ENCODE results near the gene KRT20.
"Not testable (repeated sequence)": the region's sequence is repeated elsewhere in the genome, so short reads cannot be mapped to it uniquely, and the experiment has no call there.

DNA sequence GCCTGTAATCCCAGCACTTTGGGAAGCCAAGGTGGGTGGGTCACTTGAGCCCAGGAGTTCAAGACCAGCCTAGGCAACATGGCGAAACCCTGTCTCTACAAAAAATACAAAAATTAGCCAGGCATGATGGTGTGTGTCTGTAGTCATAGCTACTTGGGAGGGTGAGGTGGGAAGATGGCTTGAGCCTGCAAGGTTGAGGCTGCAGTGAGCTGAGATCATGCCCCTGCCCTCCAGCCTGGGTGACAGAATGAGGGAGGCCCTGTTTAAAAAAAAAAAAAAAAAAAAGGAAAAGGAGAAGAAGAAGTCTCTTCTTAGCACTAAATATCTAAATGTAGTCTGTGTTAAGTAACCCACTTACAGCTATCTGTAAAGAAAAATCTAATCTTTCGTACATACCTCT is 32.1 kb upstream of the KRT20 start:
- TF ChIP-seq, protein P1, sequence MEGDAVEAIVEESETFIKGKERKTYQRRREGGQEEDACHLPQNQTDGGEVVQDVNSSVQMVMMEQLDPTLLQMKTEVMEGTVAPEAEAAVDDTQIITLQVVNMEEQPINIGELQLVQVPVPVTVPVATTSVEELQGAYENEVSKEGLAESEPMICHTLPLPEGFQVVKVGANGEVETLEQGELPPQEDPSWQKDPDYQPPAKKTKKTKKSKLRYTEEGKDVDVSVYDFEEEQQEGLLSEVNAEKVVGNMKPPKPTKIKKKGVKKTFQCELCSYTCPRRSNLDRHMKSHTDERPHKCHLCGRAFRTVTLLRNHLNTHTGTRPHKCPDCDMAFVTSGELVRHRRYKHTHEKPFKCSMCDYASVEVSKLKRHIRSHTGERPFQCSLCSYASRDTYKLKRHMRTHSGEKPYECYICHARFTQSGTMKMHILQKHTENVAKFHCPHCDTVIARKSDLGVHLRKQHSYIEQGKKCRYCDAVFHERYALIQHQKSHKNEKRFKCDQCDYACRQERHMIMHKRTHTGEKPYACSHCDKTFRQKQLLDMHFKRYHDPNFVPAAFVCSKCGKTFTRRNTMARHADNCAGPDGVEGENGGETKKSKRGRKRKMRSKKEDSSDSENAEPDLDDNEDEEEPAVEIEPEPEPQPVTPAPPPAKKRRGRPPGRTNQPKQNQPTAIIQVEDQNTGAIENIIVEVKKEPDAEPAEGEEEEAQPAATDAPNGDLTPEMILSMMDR (conservative IDR thresholded peaks at IDR 0.05; ENCODE audit: low read depth in 2 of 2): not testable (repeated sequence)
- TF ChIP-seq CREB1 (CRISPR knock-in tag; IDR thresholded peaks at IDR 0.05; ENCODE audit: low read depth); POLR2AphosphoS5 (IDR thresholded peaks at IDR 0.05; ENCODE audit: low read depth); EZH2phosphoT487 (IDR thresholded peaks at IDR 0.05; ENCODE audit: unreplicated experiment); EZH2 (IDR thresholded peaks at IDR 0.05; ENCODE audit: low read depth, unreplicated experiment); STAT1 (IDR thresholded peaks at IDR 0.05; ENCODE audit: unreplicated experiment); NANOG (IDR thresholded peaks at IDR 0.05; ENCODE audit: borderline replicate concordance); ZNF331 (CRISPR knock-in tag; IDR thresholded peaks at IDR 0.05; ENCODE audit: low read depth): not testable (repeated sequence)
- TF ChIP-seq, protein P2, sequence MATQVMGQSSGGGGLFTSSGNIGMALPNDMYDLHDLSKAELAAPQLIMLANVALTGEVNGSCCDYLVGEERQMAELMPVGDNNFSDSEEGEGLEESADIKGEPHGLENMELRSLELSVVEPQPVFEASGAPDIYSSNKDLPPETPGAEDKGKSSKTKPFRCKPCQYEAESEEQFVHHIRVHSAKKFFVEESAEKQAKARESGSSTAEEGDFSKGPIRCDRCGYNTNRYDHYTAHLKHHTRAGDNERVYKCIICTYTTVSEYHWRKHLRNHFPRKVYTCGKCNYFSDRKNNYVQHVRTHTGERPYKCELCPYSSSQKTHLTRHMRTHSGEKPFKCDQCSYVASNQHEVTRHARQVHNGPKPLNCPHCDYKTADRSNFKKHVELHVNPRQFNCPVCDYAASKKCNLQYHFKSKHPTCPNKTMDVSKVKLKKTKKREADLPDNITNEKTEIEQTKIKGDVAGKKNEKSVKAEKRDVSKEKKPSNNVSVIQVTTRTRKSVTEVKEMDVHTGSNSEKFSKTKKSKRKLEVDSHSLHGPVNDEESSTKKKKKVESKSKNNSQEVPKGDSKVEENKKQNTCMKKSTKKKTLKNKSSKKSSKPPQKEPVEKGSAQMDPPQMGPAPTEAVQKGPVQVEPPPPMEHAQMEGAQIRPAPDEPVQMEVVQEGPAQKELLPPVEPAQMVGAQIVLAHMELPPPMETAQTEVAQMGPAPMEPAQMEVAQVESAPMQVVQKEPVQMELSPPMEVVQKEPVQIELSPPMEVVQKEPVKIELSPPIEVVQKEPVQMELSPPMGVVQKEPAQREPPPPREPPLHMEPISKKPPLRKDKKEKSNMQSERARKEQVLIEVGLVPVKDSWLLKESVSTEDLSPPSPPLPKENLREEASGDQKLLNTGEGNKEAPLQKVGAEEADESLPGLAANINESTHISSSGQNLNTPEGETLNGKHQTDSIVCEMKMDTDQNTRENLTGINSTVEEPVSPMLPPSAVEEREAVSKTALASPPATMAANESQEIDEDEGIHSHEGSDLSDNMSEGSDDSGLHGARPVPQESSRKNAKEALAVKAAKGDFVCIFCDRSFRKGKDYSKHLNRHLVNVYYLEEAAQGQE (IDR thresholded peaks at IDR 0.05; ENCODE audit: unreplicated experiment): not testable (repeated sequence)
- TF ChIP-seq, protein P3, sequence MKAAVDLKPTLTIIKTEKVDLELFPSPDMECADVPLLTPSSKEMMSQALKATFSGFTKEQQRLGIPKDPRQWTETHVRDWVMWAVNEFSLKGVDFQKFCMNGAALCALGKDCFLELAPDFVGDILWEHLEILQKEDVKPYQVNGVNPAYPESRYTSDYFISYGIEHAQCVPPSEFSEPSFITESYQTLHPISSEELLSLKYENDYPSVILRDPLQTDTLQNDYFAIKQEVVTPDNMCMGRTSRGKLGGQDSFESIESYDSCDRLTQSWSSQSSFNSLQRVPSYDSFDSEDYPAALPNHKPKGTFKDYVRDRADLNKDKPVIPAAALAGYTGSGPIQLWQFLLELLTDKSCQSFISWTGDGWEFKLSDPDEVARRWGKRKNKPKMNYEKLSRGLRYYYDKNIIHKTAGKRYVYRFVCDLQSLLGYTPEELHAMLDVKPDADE (IDR thresholded peaks at IDR 0.05): not testable (repeated sequence)

Measured in GM23338 (cell line).